T-helper 1 cell (primary cell): ENCODE data around the gene MAP3K6.
A peak's percentile ranks its signal among the peaks of the same experiment; 100 is the strongest.
"Not testable (repeated sequence)": the region's sequence is repeated elsewhere in the genome, so short reads cannot be mapped to it uniquely, and the experiment has no call there.

ENCODE experiments used
- DNase-seq, 5 donors: peaks; one replicate each; pipeline ENCODE4 v3.0.0-alpha.2; 2012 to 2020

The MAP3K6 gene

GRCh38 chr1:27397110-27397509, 30.3 kb upstream of the MAP3K6 start:
- no peak for DNase-seq

GRCh38 chr1:27395441-27396195, 28.9 kb upstream of the MAP3K6 start:
- DNase-seq = peak; percentile 58 to 75 (median 71)

- DNase-seq = no peak
These were observed 28.2 kb upstream of the MAP3K6 start for GRCh38 chr1:27394925-27395324.

- no peak for DNase-seq
These were observed 27.5 kb upstream of the MAP3K6 start for GRCh38 chr1:27394282-27394658.

- DNase-seq = no peak
These were observed 27.0 kb upstream of the MAP3K6 start for GRCh38 chr1:27393641-27394281.

- DNase-seq = no peak
These were observed 26.2 kb upstream of the MAP3K6 start for GRCh38 chr1:27392778-27393635.

- DNase-seq = peak; percentile 89 to 93 (median 92)
These were observed 25.5 kb upstream of the MAP3K6 start, which contains the start of gene GPR3 for GRCh38 chr1:27392096-27392777. Gene GPR3, plus strand, starts transcription at chr1:27392622. Its CDS starts 1,177 bp downstream, at chr1:27393799.

- peak in 2 of 5 donors; percentile 11 to 21 for DNase-seq
These were observed 24.8 kb upstream of the MAP3K6 start for GRCh38 chr1:27391511-27392095.

GRCh38 chr1:27388337-27389005, 21.7 kb upstream of the MAP3K6 start:
- DNase-seq = peak; percentile 48 to 76 (median 62)

- not testable (repeated sequence) for DNase-seq
These were observed 18.0 kb upstream of the MAP3K6 start for GRCh38 chr1:27384797-27385196.

- no peak for DNase-seq
These were observed 16.9 kb upstream of the MAP3K6 start for GRCh38 chr1:27383661-27384060.

- DNase-seq = peak in 3 of 5 donors; percentile 38 to 47 (median 41)
These were observed 16.4 kb upstream of the MAP3K6 start, which contains the start of gene CD164L2 for GRCh38 chr1:27383039-27383605. Gene CD164L2, minus strand, starts transcription at chr1:27383333. Its CDS starts 94 bp downstream, at chr1:27383239.

- DNase-seq = no peak
These were observed 15.4 kb upstream of the MAP3K6 start for GRCh38 chr1:27381969-27382762.

GRCh38 chr1:27380766-27381733, 14.3 kb upstream of the MAP3K6 start:
- DNase-seq = no peak

- no peak for DNase-seq
These were observed 13.5 kb upstream of the MAP3K6 start for GRCh38 chr1:27380224-27380623.

- DNase-seq = no peak
These were observed 12.9 kb upstream of the MAP3K6 start for GRCh38 chr1:27379564-27380122.

- no peak for DNase-seq
These were observed 11.2 kb upstream of the MAP3K6 start for GRCh38 chr1:27377760-27378495.
